Stomach (tissue), 9 donors: ENCODE data around the gene LSG1. TPM values are rescaled to one million over a fixed set of nuclear protein-coding genes. Genes with fewer than 3 reads are reported as not detected.
A peak's percentile ranks its signal among the peaks of the same experiment; 100 is the strongest.

Source experiments
- DNase-seq, 2 donors: peaks; one replicate each; pipeline versions ENCODE4 v3.0.0 to v3.0.0-alpha.2; 2013 to 2019
- H3K27ac ChIP-seq, 5 donors: fragments of 200-600 bp in 4 of 5; sonication (generic) in 4 of 5; one replicate each; pipeline ENCODE4 v1.5.1; 2013 to 2019; ENCODE audit warnings: mild to moderate bottlenecking in 1 of 5, moderate library complexity in 1 of 5
- H3K27me3 ChIP-seq, 3 donors: fragments of 200-600 bp; sonication (generic); one replicate each; pipeline ENCODE4 v1.5.1; 2017 to 2019; ENCODE audit warnings: mixed run types in 1 of 3
- H3K36me3 ChIP-seq, 4 donors: fragments of 200-600 bp; sonication (generic); 1 replicate in 3 of 4; 2 replicates in 1 of 4; pipeline ENCODE4 v1.5.1; 2016 to 2019
- H3K4me1 ChIP-seq, 4 donors: fragments of 200-600 bp; sonication (generic); one replicate each; pipeline ENCODE4 v1.5.1; 2016 to 2019
- H3K4me3 ChIP-seq, 4 donors: fragments of 200-600 bp; sonication (generic) in 3 of 4; one replicate each; pipeline ENCODE4 v1.5.1; 2016 to 2019; ENCODE audit warnings: mild to moderate bottlenecking in 1 of 4
- H3K9me3 ChIP-seq, 4 donors: fragments of 200-600 bp; sonication (generic); one replicate each; pipeline ENCODE4 v1.5.1; 2016 to 2019
- EP300 ChIP-seq: sonication (generic); formaldehyde crosslinking; IDR thresholded peaks from one replicate; pipeline ENCODE4 v1.6.1; 2017; ENCODE audit warnings: antibody characterized with exemption
- POLR2A ChIP-seq, 4 donors: fragments of 450-650 bp; IDR thresholded peaks; one replicate each; pipeline ENCODE4 v1.6.1; 2016; ENCODE audit warnings: antibody characterized with exemption in 4 of 4, control low read depth in 2 of 4, mild to moderate bottlenecking in 1 of 4, moderate library complexity in 1 of 4
- POLR2AphosphoS5 ChIP-seq, 3 donors: sonication (generic); formaldehyde crosslinking; IDR thresholded peaks; one replicate each; pipeline ENCODE4 v1.6.1; 2016; ENCODE audit warnings: antibody characterized with exemption in 3 of 3
- WGBS, 5 donors: extraction: QIAGEN DNeasy Blood & Tissue Kit in 3 of 5; methylation state at CpG; one replicate each; pipeline versions ENCODE4 v1.1.5 to v1.1.7; 2013 to 2018; 5-methylcytosine and 5-hydroxymethylcytosine counted together
- intact Hi-C: fragments of 100-400 bp; cut with DNase I; formaldehyde crosslinking; loops from one replicate; pipeline ENCODE4 v1.15.1; 2023; ENCODE audit warnings: low total_unique reads
- polyA plus RNA-seq, 3 donors: library from polyadenylated mRNA; stranded (reverse); fragments of 200-250 nt; gene quantifications; one replicate each; pipeline ENCODE4 v1.2.3, GENCODE V29; 2013
- total RNA-seq, 5 donors: library from RNA; depleted of rRNA; stranded (reverse); fragments of >200 nt; gene quantifications; one replicate each; pipeline versions ENCODE4 v1.1.0 to v1.2.3, GENCODE V29; 2014 to 2016
- TF ChIP-seq, protein P1 (sequence below), 7 experiments: fragments of 450-650 bp in 4 of 7; fragments of 200-600 bp in 3 of 7; sonication (generic) in 3 of 7; IDR thresholded peaks; one replicate each; pipeline ENCODE4 v1.5.1; 2016 to 2019; ENCODE audit warnings: antibody characterized with exemption in 7 of 7, control low read depth in 2 of 7, mild to moderate bottlenecking in 1 of 7
- donor health status: healthy with polysubstance abuse.
- donor health status: Bipolar disorder and iron deficiency.
- donor health status: healthy.

Gene LSG1
- total and polyA plus RNA-seq, 8 donors, result 7.2 to 240 (median 25.8) TPM

GRCh38 chr3:194686816-194687637 lies 15.0 kb upstream of the LSG1 start:
- Histone ChIP-seq H3K4me1 (peaks cover 38 to 71% (median 59%) of the 10 kb centered on the region in 4 donors), H3K4me3 (peak overlapping the region; percentile 58 to 86 (median 68)), H3K36me3 (no peaks in the 10 kb centered on the region), H3K27me3 (peaks cover 0 to 30% (median 7%) of the 10 kb centered on the region in 3 donors), H3K9me3 (no peaks in the 10 kb centered on the region), H3K27ac (peak overlapping the region; percentile 57 to 88 (median 85))
- peak; percentile 36 to 79 for DNase-seq
- intact Hi-C loops, result no loop called here
- WGBS, 5 donors, result 0 to 5% (median 2%) methylated on average over 20 to 86 of the region's 86 CpGs
- TF ChIP-seq POLR2A (IDR thresholded peaks at IDR 0.05), result no peak
- no peak for TF ChIP-seq POLR2AphosphoS5 (IDR thresholded peaks at IDR 0.05)
- no peak for TF ChIP-seq EP300
- TF ChIP-seq, protein P1, sequence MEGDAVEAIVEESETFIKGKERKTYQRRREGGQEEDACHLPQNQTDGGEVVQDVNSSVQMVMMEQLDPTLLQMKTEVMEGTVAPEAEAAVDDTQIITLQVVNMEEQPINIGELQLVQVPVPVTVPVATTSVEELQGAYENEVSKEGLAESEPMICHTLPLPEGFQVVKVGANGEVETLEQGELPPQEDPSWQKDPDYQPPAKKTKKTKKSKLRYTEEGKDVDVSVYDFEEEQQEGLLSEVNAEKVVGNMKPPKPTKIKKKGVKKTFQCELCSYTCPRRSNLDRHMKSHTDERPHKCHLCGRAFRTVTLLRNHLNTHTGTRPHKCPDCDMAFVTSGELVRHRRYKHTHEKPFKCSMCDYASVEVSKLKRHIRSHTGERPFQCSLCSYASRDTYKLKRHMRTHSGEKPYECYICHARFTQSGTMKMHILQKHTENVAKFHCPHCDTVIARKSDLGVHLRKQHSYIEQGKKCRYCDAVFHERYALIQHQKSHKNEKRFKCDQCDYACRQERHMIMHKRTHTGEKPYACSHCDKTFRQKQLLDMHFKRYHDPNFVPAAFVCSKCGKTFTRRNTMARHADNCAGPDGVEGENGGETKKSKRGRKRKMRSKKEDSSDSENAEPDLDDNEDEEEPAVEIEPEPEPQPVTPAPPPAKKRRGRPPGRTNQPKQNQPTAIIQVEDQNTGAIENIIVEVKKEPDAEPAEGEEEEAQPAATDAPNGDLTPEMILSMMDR (IDR thresholded peaks at IDR 0.05), result no peak

GRCh38 chr3:194686414-194686815 lies 14.4 kb upstream of the LSG1 start:
- Histone ChIP-seq H3K27ac (peak overlapping the region in 4 of 5 donors; percentile 73 to 88 (median 85)), H3K36me3 (no peaks in the 10 kb centered on the region), H3K9me3 (no peaks in the 10 kb centered on the region), H3K4me3 (peak overlapping the region; percentile 58 to 86 (median 68)), H3K4me1 (peaks cover 38 to 68% (median 59%) of the 10 kb centered on the region in 4 donors), H3K27me3 (peaks cover 0 to 30% (median 7%) of the 10 kb centered on the region in 3 donors)
- DNase-seq, result no peak
- WGBS, 5 donors, result 0 to 1% (median 1%) methylated on average over 26 to 29 of the region's 29 CpGs
- TF ChIP-seq, protein P1 (IDR thresholded peaks at IDR 0.05), result no peak
- TF ChIP-seq EP300, result no peak
- TF ChIP-seq POLR2A (IDR thresholded peaks at IDR 0.05), result no peak
- no peak for TF ChIP-seq POLR2AphosphoS5 (IDR thresholded peaks at IDR 0.05)
- intact Hi-C loops, result no loop called here

GRCh38 chr3:194685718-194686413 lies 13.9 kb upstream of the LSG1 start, which contains the start of gene FAM43A:
FAM43A (plus strand) TSS chr3:194685883; CDS start chr3:194686827, 944 bp downstream.
- DNase-seq, result peak; percentile 88 to 95
- Histone ChIP-seq H3K4me1 (peaks cover 38 to 66% (median 58%) of the 10 kb centered on the region in 4 donors), H3K4me3 (peak within 1 kb of the TSS; percentile 58 to 86 (median 68)), H3K27me3 (peaks cover 0 to 30% (median 7%) of the 10 kb centered on the region in 3 donors), H3K9me3 (no peaks in the 10 kb centered on the region), H3K27ac (peak within 1 kb of the TSS; percentile 72 to 88 (median 85)), H3K36me3 (no peaks in the 10 kb centered on the region)
- WGBS, 5 donors, result 0 to 2% (median 1%) methylated on average over 41 to 70 of the region's 70 CpGs
- TF ChIP-seq EP300, result no peak
- TF ChIP-seq, protein P1 (IDR thresholded peaks at IDR 0.05), result peak in 1 of 7 experiments; percentile 15
- peak; percentile 100 for TF ChIP-seq POLR2AphosphoS5 (IDR thresholded peaks at IDR 0.05)
- TF ChIP-seq POLR2A (IDR thresholded peaks at IDR 0.05), result peak in 2 of 4 donors; percentile 89 to 96
- intact Hi-C loops, result no loop called here

GRCh38 chr3:194685065-194685717 lies 13.2 kb upstream of the LSG1 start:
- intact Hi-C loops, result no loop called here
- H3K36me3 ChIP-seq, result no peaks in the 10 kb centered on the region
- DNase-seq, result peak in 1 of 2 donors; percentile 8
- H3K4me1 ChIP-seq, result peaks cover 38 to 66% (median 58%) of the 10 kb centered on the region in 4 donors
- peaks cover 0 to 30% (median 7%) of the 10 kb centered on the region in 3 donors for H3K27me3 ChIP-seq
- H3K4me3 ChIP-seq, result peak overlapping the region; percentile 58 to 86 (median 68)
- H3K9me3 ChIP-seq, result no peaks in the 10 kb centered on the region
- peak overlapping the region in 4 of 5 donors; percentile 73 to 88 (median 85) for H3K27ac ChIP-seq
- TF ChIP-seq POLR2AphosphoS5 (IDR thresholded peaks at IDR 0.05) (no peak), POLR2A (IDR thresholded peaks at IDR 0.05) (no peak), EP300 (no peak)
- TF ChIP-seq, protein P1 (IDR thresholded peaks at IDR 0.05), result no peak
- WGBS, 5 donors, result 44 to 58% (median 50%) methylated on average over 13 of the region's 13 CpGs
